ENCODE results near the gene AADAT. TPM values are rescaled to one million over a fixed set of nuclear protein-coding genes. Genes with fewer than 3 reads are reported as not detected.
"Not testable (repeated sequence)": the region's sequence is repeated elsewhere in the genome, so short reads cannot be mapped to it uniquely, and the experiment has no call there.

Gene AADAT
- total RNA-seq, 1 donor, result 3.9 TPM

GRCh38 chr4:170127758-170128157 lies 38.0 kb upstream of the AADAT start:
- no peak for DNase-seq (ENCODE audit: low read depth)
- no peak for TF ChIP-seq CTCF (IDR thresholded peaks at IDR 0.05; ENCODE audit: insufficient read depth, low read depth, low read length)
- H3K4me3 ChIP-seq (ENCODE audit: low read depth, low read length), result no peak overlapping the region

GRCh38 chr4:170124406-170124805 lies 34.6 kb upstream of the AADAT start:
- no peak overlapping the region for H3K4me3 ChIP-seq (ENCODE audit: low read depth, low read length)
- TF ChIP-seq CTCF (IDR thresholded peaks at IDR 0.05; ENCODE audit: insufficient read depth, low read depth, low read length), result no peak
- DNase-seq (ENCODE audit: low read depth), result no peak

GRCh38 chr4:170122252-170122651 lies 32.5 kb upstream of the AADAT start:
- DNase-seq (ENCODE audit: low read depth), result no peak
- TF ChIP-seq CTCF (IDR thresholded peaks at IDR 0.05; ENCODE audit: insufficient read depth, low read depth, low read length), result no peak
- no peak overlapping the region for H3K4me3 ChIP-seq (ENCODE audit: low read depth, low read length)

GRCh38 chr4:170114636-170115035 lies 24.9 kb upstream of the AADAT start:
- no peak overlapping the region for H3K4me3 ChIP-seq (ENCODE audit: low read depth, low read length)
- DNase-seq (ENCODE audit: low read depth), result no peak
- no peak for TF ChIP-seq CTCF (IDR thresholded peaks at IDR 0.05; ENCODE audit: insufficient read depth, low read depth, low read length)

- H3K4me3 ChIP-seq (ENCODE audit: low read depth, low read length); DNase-seq (ENCODE audit: low read depth): not testable (repeated sequence)
Observed at GRCh38 chr4:170114183-170114582, 24.4 kb upstream of the AADAT start.

GRCh38 chr4:170111546-170111945 lies 21.8 kb upstream of the AADAT start:
- DNase-seq (ENCODE audit: low read depth), result no peak
- TF ChIP-seq CTCF (IDR thresholded peaks at IDR 0.05; ENCODE audit: insufficient read depth, low read depth, low read length), result no peak

GRCh38 chr4:170111085-170111484 lies 21.3 kb upstream of the AADAT start:
- TF ChIP-seq CTCF (IDR thresholded peaks at IDR 0.05; ENCODE audit: insufficient read depth, low read depth, low read length), result no peak
- DNase-seq (ENCODE audit: low read depth), result no peak
- no peak overlapping the region for H3K4me3 ChIP-seq (ENCODE audit: low read depth, low read length)

More at GRCh38 chr4:170111546-170111945, 21.8 kb upstream of the AADAT start:
- H3K4me3 ChIP-seq (ENCODE audit: low read depth, low read length), result no peak overlapping the region

Measured in fibroblast of villous mesenchyme (primary cell).